Measurements from ENCODE around the gene CDH8. TPM values are rescaled to one million over a fixed set of nuclear protein-coding genes. Genes with fewer than 3 reads are reported as not detected.

CDH8 gene
- total RNA-seq, 2 experiments from 2014 or later = not detected

DNA sequence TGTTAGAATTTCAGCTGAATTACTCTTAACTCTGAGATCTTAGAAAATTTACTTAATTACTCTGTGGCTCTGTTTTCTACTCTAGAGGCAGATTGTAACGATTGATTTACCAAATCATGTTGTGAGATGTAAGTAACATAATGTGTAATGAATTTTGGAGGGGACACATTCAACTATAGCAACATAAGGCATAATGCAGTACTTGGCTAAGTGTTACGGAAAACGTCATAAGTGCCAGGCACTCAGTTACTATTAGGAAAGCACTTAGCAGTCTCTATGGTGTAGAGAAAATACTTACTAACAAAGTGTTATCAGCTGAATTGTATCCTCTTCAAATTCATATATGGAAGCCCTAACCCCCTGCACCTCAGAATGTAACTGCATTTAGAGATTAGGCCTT lies 40.6 kb upstream of the CDH8 start:
- ChIA-PET CTCF (ENCODE audit: unreplicated experiment) (no interaction called here), POLR2A (interaction anchor here (1.3 kb wide), 1 partner anchor 11 kb away, joined by 3 read pairs; no protein-coding TSS in a partner anchor)
- Histone ChIP-seq H3K9me2 (ENCODE audit: insufficient read depth, low read length) (no peaks in the 10 kb centered on the region), H3K27ac (ENCODE audit: low read depth, low read length, poor library complexity, severe bottlenecking) (no peak overlapping the region), H3K36me3 (ENCODE audit: insufficient read depth, low read length) (no peaks in the 10 kb centered on the region), H3K4me2 (ENCODE audit: low read length) (no peak overlapping the region), H4K20me1 (ENCODE audit: insufficient read depth, low read length) (no peaks in the 10 kb centered on the region), H3K9me3 (ENCODE audit: low read length) (no peaks in the 10 kb centered on the region), H2AFZ (ENCODE audit: low read length) (no peak overlapping the region), H3K79me2 (ENCODE audit: insufficient read depth, low read depth, low read length) (no peaks in the 10 kb centered on the region), H3K4me3 (ENCODE audit: low read depth, low read length, poor library complexity, severe bottlenecking) (no peak overlapping the region), H3K4me1 (ENCODE audit: insufficient read depth, low read length, poor library complexity, severe bottlenecking) (no peaks in the 10 kb centered on the region)
- BruUV-seq (replicated peaks) = no TSS peak
- intact Hi-C loops (cut with micrococcal nuclease; ENCODE audit: unreplicated experiment) = no loop called here
- no peak for TF ChIP-seq EZH2phosphoT487 (IDR thresholded peaks at IDR 0.05; ENCODE audit: borderline replicate concordance, low read depth, low read length)
- no peak for TF ChIP-seq CTCF (conservative IDR thresholded peaks at IDR 0.05; ENCODE audit: low read length)
- no peak for DNase-seq (ENCODE audit: low spot score)

DNA sequence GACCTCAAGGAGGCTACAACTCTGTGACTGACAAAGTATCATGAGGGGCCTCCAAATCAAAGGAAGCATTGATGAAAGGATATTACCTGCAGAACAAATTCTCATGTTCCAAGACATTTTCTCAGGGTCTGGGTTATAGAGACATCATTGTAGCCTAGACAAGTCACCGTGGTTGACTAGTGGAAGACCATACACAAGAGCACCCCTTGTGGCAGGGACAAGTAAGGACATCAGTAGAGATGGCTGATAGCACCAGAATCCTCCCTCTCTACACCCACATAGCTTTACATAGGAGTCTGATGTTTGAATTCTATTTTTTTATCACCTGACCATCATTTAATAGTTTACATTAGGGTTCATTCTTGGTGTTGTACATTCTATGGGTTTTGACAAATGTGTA lies 32.5 kb upstream of the CDH8 start:
- Histone ChIP-seq H3K27ac (ENCODE audit: low read depth, low read length, poor library complexity, severe bottlenecking) (no peak overlapping the region), H3K9me3 (ENCODE audit: low read length) (no peaks in the 10 kb centered on the region), H3K9me2 (ENCODE audit: insufficient read depth, low read length) (no peaks in the 10 kb centered on the region), H3K79me2 (ENCODE audit: insufficient read depth, low read depth, low read length) (no peaks in the 10 kb centered on the region), H4K20me1 (ENCODE audit: insufficient read depth, low read length) (no peaks in the 10 kb centered on the region), H3K4me3 (ENCODE audit: low read depth, low read length, poor library complexity, severe bottlenecking) (no peak overlapping the region), H3K4me2 (ENCODE audit: low read length) (no peak overlapping the region), H3K36me3 (ENCODE audit: insufficient read depth, low read length) (no peaks in the 10 kb centered on the region), H3K4me1 (ENCODE audit: insufficient read depth, low read length, poor library complexity, severe bottlenecking) (no peaks in the 10 kb centered on the region), H2AFZ (ENCODE audit: low read length) (no peak overlapping the region)
- intact Hi-C loops (cut with micrococcal nuclease; ENCODE audit: unreplicated experiment) = no loop called here
- POLR2A ChIA-PET = interaction anchor here (0.6 to 1.0 kb wide), 2 partner anchors 171 to 1231 kb away, joined by 3 read pairs; no protein-coding TSS in a partner anchor
- no TSS peak for BruUV-seq (replicated peaks)
- peak; percentile 29 for DNase-seq (ENCODE audit: low spot score)
- TF ChIP-seq CTCF (conservative IDR thresholded peaks at IDR 0.05; ENCODE audit: low read length) (peak; percentile 75), EZH2phosphoT487 (IDR thresholded peaks at IDR 0.05; ENCODE audit: borderline replicate concordance, low read depth, low read length) (no peak)
- CTCF ChIA-PET (ENCODE audit: unreplicated experiment) = no interaction called here

DNA sequence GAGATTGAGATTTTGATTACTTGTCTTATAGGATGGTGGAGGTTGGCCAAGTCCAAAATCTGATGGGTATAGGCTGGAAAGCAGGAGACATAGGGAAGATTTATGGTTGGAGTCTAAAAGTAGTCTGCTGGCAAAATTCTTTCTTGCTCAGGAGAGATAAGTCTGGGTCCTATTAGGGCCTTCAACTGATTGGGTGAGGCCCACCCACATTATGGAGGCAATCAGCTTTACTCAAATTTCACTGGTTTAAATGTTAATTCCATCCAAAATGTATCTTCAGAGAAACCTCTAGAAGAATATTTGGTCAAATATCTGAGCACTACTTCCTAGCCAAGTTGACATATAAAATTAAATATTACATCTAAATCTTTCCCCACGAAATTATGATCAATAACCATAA lies 31.7 kb upstream of the CDH8 start:
- H3K9me3 ChIP-seq (ENCODE audit: low read length) = no peaks in the 10 kb centered on the region
- CTCF ChIA-PET (ENCODE audit: unreplicated experiment) = no interaction called here
- no peak for DNase-seq (ENCODE audit: low spot score)
- intact Hi-C loops (cut with micrococcal nuclease; ENCODE audit: unreplicated experiment) = no loop called here
- no peak overlapping the region for H2AFZ ChIP-seq (ENCODE audit: low read length)
- no peaks in the 10 kb centered on the region for H3K36me3 ChIP-seq (ENCODE audit: insufficient read depth, low read length)
- no peak for TF ChIP-seq EZH2phosphoT487 (IDR thresholded peaks at IDR 0.05; ENCODE audit: borderline replicate concordance, low read depth, low read length)
- TF ChIP-seq CTCF (conservative IDR thresholded peaks at IDR 0.05; ENCODE audit: low read length) = no peak
- no peak overlapping the region for H3K4me2 ChIP-seq (ENCODE audit: low read length)
- H3K79me2 ChIP-seq (ENCODE audit: insufficient read depth, low read depth, low read length) = no peaks in the 10 kb centered on the region
- no peaks in the 10 kb centered on the region for H4K20me1 ChIP-seq (ENCODE audit: insufficient read depth, low read length)
- H3K9me2 ChIP-seq (ENCODE audit: insufficient read depth, low read length) = no peaks in the 10 kb centered on the region
- no TSS peak for BruUV-seq (replicated peaks)
- H3K27ac ChIP-seq (ENCODE audit: low read depth, low read length, poor library complexity, severe bottlenecking) = no peak overlapping the region
- POLR2A ChIA-PET = interaction anchor here (0.6 to 1.2 kb wide), 2 partner anchors 35 to 1113 kb away, joined by 3 to 4 read pairs; no protein-coding TSS in a partner anchor
- H3K4me3 ChIP-seq (ENCODE audit: low read depth, low read length, poor library complexity, severe bottlenecking) = no peak overlapping the region
- no peaks in the 10 kb centered on the region for H3K4me1 ChIP-seq (ENCODE audit: insufficient read depth, low read length, poor library complexity, severe bottlenecking)
